ENCODE data around the gene GDA.
"Not testable (repeated sequence)": the region's sequence is repeated elsewhere in the genome, so short reads cannot be mapped to it uniquely, and the experiment has no call there.

The GDA gene

GRCh38 chr9:72204062-72204461 is 54.8 kb downstream of the GDA start:
- no peak for DNase-seq (ENCODE audit: low read depth in 4 of 4, low spot score in 1 of 4)

DNA sequence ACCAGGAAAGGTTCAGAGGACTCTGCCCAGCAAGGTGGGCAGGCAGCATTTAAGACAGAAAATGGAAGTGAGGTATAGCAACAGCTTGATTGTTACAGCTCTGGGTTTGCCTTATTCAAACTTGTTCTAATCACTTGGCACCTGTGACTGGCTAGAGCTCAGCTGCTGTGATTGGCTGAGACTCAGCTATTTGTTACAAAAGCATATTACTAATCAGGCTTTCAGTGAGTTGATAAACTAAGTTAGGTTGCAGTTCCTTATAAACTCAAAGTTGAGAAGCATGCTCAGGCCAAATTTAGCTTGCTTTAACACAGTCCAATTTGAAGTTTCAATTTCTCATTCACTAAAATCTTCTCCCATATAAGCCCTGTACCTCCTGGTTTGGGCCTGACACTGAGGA is 56.3 kb downstream of the GDA start:
- DNase-seq (ENCODE audit: low read depth in 4 of 4, low spot score in 1 of 4), result no peak

DNA sequence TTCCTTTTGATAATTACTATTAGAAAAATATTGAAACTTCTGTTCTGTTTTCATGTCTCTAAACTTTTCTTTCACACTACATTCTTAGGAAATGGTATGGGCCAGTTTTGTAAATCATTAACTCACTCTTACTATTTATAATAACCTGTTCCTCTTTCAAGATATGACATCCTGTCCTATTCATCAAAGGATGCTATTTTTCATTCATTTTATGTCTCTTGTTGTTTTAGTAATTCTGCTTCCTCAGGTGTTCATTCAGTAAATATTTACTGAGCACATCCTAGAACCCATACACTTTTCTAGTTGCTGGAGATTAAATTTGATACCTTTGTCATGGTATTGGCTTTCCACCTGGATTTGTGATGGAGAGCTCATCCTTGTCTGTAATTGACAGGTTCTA is 58.0 kb downstream of the GDA start:
- no peak for DNase-seq (ENCODE audit: low read depth in 4 of 4, low spot score in 1 of 4)

DNA sequence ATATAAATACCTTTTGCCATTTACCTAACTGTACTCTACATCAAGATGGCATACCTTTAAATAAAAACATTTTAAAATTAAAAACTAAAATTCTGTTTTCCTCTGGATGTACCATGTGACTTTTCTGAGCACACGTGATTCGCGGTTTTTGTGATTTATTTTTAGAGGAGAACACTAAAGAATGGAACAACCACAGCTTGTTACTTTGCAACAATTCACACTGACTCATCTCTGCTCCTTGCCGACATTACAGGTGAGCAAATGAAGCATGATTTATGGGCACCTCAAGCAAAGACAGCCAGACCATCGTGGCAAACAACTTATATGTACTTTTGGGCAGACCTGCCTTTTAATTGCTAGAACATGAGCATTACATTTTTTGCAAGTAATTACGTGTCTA is 61.3 kb downstream of the GDA start:
- DNase-seq (ENCODE audit: low read depth in 4 of 4, low spot score in 1 of 4), result no peak

- DNase-seq (ENCODE audit: low read depth in 4 of 4, low spot score in 1 of 4), result no peak
These were observed 61.8 kb downstream of the GDA start for GRCh38 chr9:72211047-72211446.

DNA sequence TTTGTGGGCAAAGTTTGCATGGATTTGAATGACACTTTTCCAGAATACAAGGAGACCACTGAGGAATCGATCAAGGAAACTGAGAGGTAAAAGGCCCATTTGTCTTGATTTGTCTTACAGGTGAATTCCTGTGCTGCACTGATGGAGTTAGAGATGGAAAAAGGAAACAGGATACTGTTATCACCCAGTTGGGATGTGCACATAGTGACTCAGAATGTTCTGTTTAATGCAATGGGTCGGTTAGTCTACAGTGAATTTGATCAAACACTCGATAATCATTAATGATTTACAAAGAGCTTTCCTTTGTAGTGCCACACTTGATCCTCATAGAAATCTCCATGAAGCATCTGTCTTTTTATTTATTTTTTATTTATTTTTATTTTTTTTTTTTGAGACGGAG is 64.7 kb downstream of the GDA start:
- no peak for DNase-seq (ENCODE audit: low read depth in 4 of 4, low spot score in 1 of 4)

GRCh38 chr9:72217306-72217842 is 68.1 kb downstream of the GDA start:
- no peak for DNase-seq (ENCODE audit: low read depth in 4 of 4, low spot score in 1 of 4)

DNA sequence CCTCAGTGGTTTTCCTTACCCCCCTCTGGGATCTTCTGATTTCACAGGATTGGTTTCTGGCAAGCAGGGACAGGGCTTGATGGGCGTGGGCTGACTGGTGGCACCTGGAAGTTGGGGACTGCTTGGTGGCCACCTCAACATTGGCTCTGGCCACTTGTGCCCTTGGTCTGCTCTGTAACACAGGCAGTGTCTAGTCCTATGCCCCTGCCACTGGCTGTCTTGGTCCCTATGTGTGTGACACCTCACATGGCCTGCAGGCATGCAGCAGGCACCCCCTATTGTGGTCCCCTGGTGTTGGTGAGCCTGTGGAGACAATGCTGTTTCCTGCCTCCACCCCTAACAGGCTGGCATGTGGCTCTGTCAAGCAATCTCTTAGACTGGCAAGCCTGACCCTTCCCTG is 71.3 kb downstream of the GDA start:
- DNase-seq (ENCODE audit: low read depth in 4 of 4, low spot score in 1 of 4), result no peak

DNA sequence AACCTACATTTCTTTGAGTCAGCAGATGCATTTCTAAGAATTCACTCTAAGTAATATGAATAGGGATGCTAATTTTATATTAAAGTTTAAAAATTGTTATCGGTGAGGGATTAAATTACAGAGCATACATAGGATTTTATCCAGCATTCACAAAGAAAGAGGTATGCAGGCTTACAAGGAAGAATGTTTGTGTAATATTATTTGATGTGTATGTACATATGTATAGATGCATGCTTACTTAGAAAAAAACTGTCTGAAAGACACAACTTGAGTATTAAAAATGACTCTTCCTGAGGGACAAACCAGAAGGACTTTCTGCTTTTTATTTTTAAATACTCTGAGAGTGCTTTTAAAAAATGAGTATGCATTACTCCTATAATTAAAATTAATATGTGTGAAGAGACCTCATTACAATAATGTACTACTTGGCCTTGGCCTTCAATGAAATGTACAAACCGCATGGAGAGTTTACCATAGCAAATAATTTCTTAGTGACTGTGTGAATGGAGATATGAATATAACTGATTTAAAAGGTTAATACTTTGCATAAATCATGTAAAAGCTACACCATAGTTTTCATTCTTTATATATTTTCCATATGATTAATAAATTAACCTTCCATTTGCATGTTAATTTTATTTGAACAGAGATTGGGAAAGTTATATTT is 77.0 kb downstream of the GDA start:
- no peak for DNase-seq (ENCODE audit: low read depth in 4 of 4, low spot score in 1 of 4)

DNA sequence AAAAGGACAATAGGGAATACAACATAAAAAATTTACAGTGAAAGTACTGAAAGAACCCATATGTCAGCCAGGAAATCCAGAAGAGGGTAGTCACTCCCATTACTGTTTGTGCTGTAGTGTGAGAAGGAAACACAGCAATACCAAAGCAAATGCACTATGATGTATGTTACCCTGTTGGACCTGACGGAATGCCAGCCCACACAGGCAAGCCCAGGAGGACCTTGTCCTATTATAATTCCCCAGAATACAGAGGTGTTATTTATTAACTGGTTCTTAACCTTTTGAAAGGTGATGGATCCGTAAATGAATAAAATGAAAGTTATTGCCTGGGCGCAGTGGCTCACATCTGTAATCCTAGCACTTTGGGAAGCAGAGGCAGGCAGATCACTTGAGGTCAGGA is 79.0 kb downstream of the GDA start:
- no peak for DNase-seq (ENCODE audit: low read depth in 4 of 4, low spot score in 1 of 4)

- DNase-seq (ENCODE audit: low read depth in 4 of 4, low spot score in 1 of 4), result no peak
These were observed 83.5 kb downstream of the GDA start for GRCh38 chr9:72232778-72233177.

GRCh38 chr9:72247549-72247948 is 98.3 kb downstream of the GDA start:
- DNase-seq (ENCODE audit: low read depth in 4 of 4, low spot score in 1 of 4), result no peak

DNA sequence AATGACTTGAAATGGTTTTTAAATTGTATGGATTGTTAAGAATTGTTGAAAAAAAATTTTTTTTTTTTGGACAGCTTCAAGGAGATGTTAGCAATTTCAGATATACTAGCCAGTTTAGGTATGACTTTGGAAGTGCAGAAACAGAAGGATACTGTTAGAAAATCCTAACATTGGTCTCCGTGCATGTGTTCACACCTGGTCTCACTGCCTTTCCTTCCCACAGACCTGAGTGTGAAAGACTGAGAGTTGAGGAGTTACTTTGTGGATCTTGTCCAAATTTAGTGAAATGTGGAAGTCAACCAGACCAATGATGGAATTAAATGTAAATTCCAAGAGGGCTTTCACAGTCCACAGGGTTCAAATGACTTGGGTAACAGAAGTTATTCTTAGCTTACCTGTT is 102.3 kb downstream of the GDA start:
- no peak for DNase-seq (ENCODE audit: low read depth in 4 of 4, low spot score in 1 of 4)

DNA sequence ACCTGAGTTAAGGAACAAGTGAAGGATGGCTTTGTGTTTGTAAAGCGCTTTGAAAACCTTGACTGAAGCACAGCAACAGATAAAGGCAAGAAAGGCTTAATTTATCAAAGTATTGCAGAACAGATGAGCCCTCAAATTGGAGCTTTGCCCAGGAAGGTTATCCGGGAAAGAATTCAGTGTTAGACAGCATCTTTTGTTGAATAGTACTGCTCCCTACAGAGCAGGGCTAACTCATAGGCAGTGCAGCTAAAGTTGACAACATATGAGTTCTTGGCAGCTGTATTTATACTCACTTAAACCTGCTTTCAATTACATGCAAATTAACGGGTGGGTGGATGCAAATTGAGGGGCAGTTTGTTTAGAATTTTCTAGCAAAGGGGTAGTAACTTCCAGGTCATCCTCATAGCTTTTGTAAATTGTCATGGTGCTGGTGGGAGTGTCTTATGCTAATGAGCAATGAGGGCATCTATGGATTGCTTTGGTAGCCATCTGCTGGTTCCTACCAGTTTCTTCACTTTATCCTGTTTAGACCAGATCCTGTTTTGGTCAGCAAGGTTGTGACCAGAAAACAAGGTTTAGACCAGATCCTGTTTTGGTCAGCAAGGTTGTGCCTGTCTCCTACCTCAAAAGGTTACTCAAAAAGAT is 105.8 kb downstream of the GDA start:
- DNase-seq (ENCODE audit: low read depth in 4 of 4, low spot score in 1 of 4), result no peak

DNA sequence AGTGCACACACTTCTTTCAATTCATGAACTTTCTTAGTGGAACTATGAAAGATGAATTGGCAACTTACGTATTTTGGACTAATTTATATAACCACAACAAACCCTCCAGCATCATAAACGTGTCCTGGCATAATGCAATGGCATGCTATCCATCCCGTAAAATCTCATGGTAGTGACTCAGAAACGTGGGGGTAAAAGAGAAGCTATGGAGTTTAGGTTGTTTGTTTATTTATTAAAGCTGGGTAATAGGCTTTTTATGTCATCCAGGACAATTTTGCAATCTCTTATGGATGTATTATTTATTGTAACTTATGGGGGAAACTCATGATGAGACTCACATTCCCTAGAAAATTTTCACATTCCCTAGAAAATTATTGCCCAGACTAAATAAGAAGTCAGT is 106.3 kb downstream of the GDA start:
- DNase-seq (ENCODE audit: low read depth in 4 of 4, low spot score in 1 of 4), result no peak

DNA sequence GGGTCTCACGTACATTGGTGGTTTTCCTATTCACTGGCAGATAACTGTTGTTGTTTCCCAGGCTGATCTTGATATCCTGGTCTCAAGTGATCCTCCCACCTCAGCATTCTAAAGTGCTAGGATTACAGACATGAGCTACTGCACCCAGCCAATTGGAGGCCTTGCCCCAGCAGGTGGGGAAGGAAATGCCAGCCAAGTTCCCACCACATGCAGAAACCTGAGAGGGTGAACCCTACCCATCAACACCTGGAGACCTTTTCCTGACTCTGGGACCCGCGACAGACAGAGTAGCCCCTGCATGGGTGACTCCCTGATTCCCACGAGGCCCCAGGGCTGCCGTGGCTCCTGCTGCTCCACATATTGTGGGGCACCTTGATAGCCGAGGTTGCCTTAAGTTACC is 107.7 kb downstream of the GDA start:
- DNase-seq (ENCODE audit: low read depth in 4 of 4, low spot score in 1 of 4), result no peak

DNA sequence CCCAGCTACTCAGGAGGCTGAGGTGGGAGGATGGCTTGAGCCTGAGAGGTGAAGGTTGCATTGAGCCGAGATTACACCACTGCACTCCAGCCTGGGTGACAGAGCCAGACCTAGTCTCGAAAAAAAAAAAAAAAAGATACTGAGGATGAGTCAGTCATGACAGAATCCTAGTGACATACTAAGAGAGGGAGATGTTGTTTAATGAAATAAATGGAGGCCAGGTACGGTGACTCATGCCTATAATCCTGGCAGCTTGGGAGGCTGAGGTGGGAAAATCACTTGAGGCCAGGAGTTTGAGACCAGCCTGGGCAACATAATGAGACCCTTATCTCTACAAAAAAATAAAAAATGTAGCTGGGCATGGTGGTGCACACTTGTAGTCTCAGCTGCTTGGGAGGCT is 108.6 kb downstream of the GDA start:
- DNase-seq (ENCODE audit: low read depth in 4 of 4, low spot score in 1 of 4), result no peak

GRCh38 chr9:72262063-72262462 is 112.8 kb downstream of the GDA start:
- no peak for DNase-seq (ENCODE audit: low read depth in 4 of 4, low spot score in 1 of 4)

DNA sequence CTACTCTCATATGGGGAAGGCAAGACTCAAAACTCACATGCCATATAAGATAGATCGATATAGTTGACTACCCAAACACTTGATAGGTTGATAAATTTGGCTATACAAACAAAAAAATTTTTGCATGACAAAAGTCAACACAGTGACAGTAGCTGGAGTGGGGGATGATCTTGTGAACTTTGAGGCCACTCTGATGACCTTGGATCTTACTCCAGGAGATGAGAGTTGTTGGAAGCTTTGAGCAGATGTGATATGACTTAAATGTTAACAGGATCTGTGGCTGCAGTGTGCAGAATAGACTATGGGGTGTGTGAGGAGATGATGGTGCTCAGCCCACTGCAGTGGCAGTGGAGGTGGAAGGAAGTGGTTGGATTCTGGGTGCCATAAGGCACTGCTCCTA is 114.3 kb downstream of the GDA start:
- DNase-seq (ENCODE audit: low read depth in 4 of 4, low spot score in 1 of 4), result no peak

DNA sequence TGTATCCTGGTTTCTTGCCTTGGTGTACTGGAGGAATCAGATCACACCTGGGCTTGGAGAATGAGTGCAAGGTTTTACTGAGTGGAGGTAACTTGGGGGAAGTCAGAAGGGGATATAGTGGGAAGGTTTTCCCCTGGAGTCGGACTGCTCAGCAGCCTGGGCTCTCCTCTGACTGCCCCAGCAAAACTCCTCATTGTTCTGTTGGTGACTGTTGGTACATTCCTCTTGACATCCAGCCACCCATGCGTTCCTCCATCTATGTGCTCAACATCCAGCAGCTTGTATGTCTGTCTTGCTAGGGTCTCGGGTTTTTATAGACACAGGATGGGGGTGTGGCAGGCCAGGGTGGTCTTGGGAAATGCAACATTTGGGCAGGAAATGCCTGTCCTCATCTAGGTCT is 119.7 kb downstream of the GDA start:
- DNase-seq (ENCODE audit: low read depth in 4 of 4, low spot score in 1 of 4), result no peak

GRCh38 chr9:72270359-72270758 is 121.1 kb downstream of the GDA start:
- DNase-seq (ENCODE audit: low read depth in 4 of 4, low spot score in 1 of 4), result not testable (repeated sequence)

DNA sequence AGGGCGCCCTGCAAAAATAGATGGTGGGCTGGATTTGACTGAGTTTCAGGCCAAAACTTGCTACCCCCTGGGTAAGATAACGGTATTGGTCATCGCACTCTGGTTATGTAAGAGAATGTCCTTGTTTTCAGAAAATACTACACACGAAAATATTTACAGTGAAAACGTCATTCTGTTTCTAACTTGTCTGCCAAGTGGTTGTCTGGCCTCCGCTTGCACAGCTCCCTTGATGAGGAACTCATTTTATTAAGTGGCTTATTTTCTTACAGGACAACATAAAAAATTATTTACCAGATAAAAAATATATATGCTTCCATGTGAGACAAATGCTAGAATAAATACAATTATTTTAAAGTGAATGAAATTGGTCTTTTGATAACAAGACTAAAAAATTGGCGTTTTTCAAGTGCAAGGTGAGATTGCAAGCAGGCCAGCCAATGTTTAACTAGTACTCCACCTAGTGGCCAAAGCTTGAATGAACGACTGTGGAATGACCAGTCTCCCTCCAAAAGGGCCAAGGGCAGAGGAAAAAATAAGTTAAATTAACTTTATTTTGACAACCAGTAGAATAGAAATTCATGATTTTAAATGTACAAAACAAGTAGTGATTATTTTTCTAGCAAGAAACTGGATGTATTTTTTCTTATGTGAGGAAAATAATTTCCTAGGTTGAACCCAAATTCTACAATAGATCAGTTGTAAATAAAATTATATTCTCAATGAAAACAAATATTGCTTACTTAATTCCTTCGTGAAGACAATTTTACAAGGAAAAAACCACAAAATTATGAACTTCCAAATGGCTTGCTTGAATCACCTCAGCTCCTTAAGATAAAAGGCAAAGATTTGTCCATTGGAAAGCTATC is 122.6 kb downstream of the GDA start:
- DNase-seq (ENCODE audit: low read depth in 4 of 4, low spot score in 1 of 4), result peak; percentile 26 to 43 (median 31)

Data from stimulated activated CD4-positive, alpha-beta T cell treated with anti-CD3 and anti-CD28 coated beads, Interleukin-1b, Interleukin-23, amount 100 ng/mL, for 24 hours (primary cell).